ENCODE measurements around the gene RPS16. TPM values are rescaled to one million over a fixed set of nuclear protein-coding genes. Genes with fewer than 3 reads are reported as not detected.

The RPS16 gene
- total RNA-seq, 4 donors from 2014 or later, result 509 to 2,477 (median 1,257) TPM

DNA sequence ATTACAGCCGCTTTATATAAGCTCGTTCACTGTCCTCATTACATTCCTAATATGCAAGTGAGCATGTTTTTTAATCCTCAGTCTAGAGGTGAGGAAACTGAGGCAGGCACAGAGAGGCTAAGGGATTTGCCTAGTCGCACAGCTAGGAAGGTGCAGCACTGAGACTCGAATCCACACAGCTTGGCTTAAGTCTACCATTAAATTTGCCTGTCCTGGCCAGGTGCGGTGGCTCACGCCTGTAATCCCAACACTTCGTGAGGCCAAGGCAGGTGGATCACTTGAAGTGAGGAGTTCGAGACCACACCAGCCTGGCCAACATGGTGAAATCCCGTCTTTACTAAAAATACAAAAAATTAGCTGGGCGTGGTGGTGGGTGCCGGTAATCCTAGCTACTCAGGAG lies 8.0 kb downstream of the RPS16 start:
- Histone ChIP-seq H3K27ac (peak overlapping the region in 3 of 4 donors; percentile 64 to 85 (median 81)), H3K36me3 (peaks cover 3 to 33% (median 5%) of the 10 kb centered on the region in 3 donors), H3K4me1 (peaks cover 3 to 44% (median 26%) of the 10 kb centered on the region in 3 donors), H3K4me3 (no peak overlapping the region), H3K27me3 (no peaks in the 10 kb centered on the region), H3K9me3 (no peaks in the 10 kb centered on the region)
- 94% methylated on average over 2 to 11 of the region's 11 CpGs for WGBS, 2 donors
- intact Hi-C loops (cut with DNase I), result no loop called here
- DNase-seq, result no peak
- TF ChIP-seq POLR2A (IDR thresholded peaks at IDR 0.05), result no peak
- TF ChIP-seq, protein P1, sequence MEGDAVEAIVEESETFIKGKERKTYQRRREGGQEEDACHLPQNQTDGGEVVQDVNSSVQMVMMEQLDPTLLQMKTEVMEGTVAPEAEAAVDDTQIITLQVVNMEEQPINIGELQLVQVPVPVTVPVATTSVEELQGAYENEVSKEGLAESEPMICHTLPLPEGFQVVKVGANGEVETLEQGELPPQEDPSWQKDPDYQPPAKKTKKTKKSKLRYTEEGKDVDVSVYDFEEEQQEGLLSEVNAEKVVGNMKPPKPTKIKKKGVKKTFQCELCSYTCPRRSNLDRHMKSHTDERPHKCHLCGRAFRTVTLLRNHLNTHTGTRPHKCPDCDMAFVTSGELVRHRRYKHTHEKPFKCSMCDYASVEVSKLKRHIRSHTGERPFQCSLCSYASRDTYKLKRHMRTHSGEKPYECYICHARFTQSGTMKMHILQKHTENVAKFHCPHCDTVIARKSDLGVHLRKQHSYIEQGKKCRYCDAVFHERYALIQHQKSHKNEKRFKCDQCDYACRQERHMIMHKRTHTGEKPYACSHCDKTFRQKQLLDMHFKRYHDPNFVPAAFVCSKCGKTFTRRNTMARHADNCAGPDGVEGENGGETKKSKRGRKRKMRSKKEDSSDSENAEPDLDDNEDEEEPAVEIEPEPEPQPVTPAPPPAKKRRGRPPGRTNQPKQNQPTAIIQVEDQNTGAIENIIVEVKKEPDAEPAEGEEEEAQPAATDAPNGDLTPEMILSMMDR (IDR thresholded peaks at IDR 0.05), result no peak

DNA sequence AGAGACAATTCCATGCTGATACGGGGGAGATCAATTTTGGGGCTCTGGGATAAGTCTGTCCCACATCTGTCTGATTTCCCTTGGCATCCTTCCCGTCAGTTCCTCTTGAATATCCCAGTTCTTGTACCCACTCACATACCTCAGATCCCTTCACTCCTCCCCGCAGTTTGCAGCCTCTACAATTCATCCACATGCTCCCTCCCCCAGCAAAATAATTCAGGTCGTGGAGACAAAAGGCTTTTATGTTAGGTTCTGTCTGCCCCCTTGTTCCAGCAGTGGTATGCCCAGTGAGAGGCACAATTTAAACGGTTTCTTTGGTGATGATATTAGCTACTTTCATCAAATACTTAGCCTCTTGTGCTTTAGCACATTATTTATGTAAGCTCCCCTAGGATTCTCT lies 9.6 kb downstream of the RPS16 start:
- Histone ChIP-seq H3K9me3 (no peaks in the 10 kb centered on the region), H3K27ac (no peak overlapping the region), H3K36me3 (peaks cover 0 to 35% (median 4%) of the 10 kb centered on the region in 3 donors), H3K4me3 (no peak overlapping the region), H3K4me1 (peaks cover 2 to 29% (median 18%) of the 10 kb centered on the region in 3 donors), H3K27me3 (no peaks in the 10 kb centered on the region)
- no peak for TF ChIP-seq POLR2A (IDR thresholded peaks at IDR 0.05)
- TF ChIP-seq, protein P1 (IDR thresholded peaks at IDR 0.05), result no peak
- WGBS, 2 donors, result 56 to 60% methylated on average over 5 of the region's 5 CpGs
- DNase-seq, result no peak
- intact Hi-C loops (cut with DNase I), result no loop called here

DNA sequence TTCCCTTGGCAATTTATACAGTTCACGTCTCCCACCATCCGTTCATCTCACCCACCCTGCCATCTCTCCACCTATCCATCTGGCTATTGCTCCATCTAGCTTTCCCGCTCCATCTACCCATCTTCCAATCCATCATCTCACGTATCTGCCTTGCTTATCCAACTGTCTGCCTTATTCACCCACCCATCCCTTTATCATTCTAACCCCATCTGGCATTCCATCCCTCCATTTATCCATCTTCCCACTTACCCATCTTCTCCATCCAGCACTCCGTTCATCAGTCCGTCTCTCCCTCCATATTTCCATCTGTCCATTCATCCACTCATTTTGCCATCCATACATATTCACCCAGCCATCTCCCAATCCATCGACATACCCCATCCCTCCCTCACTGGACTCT lies 10.0 kb downstream of the RPS16 start:
- H3K27me3 ChIP-seq, result no peaks in the 10 kb centered on the region
- intact Hi-C loops (cut with DNase I), result no loop called here
- no peak overlapping the region for H3K4me3 ChIP-seq
- peaks cover 0 to 35% (median 4%) of the 10 kb centered on the region in 3 donors for H3K36me3 ChIP-seq
- DNase-seq, result no peak
- peaks cover 0 to 25% (median 14%) of the 10 kb centered on the region in 3 donors for H3K4me1 ChIP-seq
- WGBS, 2 donors, result 88 to 91% methylated on average over 7 of the region's 7 CpGs
- TF ChIP-seq, protein P1 (IDR thresholded peaks at IDR 0.05), result no peak
- no peak for TF ChIP-seq POLR2A (IDR thresholded peaks at IDR 0.05)
- H3K27ac ChIP-seq, result no peak overlapping the region
- no peaks in the 10 kb centered on the region for H3K9me3 ChIP-seq

DNA sequence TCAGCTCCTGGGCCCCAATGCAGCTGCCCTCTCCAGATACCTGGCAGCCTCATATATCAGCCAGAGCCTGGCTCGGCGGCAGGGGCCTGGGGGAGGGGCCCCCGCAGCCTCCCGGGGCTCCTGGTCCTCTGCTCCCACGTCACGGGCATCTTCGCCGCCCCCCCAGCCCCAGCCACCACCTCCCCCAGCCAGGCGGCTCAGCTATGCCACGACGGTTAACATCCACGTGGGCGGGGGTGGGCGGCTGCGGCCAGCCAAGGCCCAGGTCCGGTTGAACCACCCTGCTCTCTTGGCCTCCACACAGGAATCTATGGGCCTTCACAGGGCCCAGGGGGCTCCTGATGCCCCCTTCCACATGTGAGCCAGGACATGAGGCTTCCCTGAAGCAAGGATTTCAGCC lies 10.8 kb downstream of the RPS16 start:
- intact Hi-C loops (cut with DNase I), result no loop called here
- no peak overlapping the region for H3K4me3 ChIP-seq
- H3K4me1 ChIP-seq, result peaks cover 0 to 18% (median 14%) of the 10 kb centered on the region in 3 donors
- DNase-seq, result no peak
- H3K27ac ChIP-seq, result no peak overlapping the region
- no peaks in the 10 kb centered on the region for H3K9me3 ChIP-seq
- TF ChIP-seq, protein P1 (IDR thresholded peaks at IDR 0.05), result no peak
- no peak for TF ChIP-seq POLR2A (IDR thresholded peaks at IDR 0.05)
- H3K36me3 ChIP-seq, result peaks cover 0 to 35% (median 4%) of the 10 kb centered on the region in 3 donors
- H3K27me3 ChIP-seq, result no peaks in the 10 kb centered on the region
- no CpG with 5 or more reads among the region's 16 CpGs for WGBS, 2 donors

DNA sequence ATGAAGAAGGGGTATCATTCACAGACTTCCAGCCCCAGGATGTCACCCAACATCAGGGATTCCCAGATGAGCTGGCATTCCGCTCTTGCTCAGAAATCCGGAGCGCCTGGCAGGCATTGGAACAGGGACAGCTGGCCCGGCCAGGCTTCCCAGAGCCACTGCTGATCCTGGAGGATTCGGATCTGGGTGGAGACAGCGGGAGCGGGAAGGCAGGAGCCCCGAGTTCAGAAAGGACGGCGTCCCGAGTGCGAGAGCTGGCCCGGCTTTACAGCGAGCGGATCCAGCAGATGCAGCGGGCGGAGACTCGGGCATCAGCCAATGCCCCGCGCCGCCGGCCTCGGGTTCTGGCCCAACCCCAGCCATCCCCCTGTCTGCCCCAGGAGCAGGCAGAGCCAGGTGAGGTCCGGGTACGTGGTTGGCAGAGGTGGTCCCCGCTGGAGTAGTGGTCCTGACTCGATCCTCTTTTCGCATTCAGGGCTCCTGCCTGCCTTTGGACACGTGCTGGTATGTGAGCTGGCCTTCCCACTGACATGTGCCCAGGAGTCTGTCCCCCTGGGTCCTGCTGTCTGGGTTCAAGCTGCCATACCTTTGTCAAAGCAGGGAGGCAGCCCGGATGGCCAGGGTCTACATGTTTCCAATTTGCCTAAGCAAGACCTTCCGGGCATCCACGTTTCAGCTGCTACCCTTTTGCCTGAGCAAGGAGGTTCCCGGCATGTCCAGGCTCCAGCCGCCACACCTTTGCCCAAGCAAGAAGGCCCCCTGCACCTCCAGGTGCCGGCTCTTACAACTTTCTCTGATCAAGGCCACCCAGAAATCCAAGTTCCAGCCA lies 12.3 kb downstream of the RPS16 start:
- TF ChIP-seq, protein P1 (IDR thresholded peaks at IDR 0.05), result no peak
- TF ChIP-seq POLR2A (IDR thresholded peaks at IDR 0.05), result no peak
- intact Hi-C loops (cut with DNase I), result no loop called here
- no peak for DNase-seq
- WGBS, 2 donors, result 76 to 88% methylated on average over 3 to 25 of the region's 35 CpGs
- H3K27me3 ChIP-seq, result no peaks in the 10 kb centered on the region
- H3K4me1 ChIP-seq, result peaks cover 0 to 7% (median 4%) of the 10 kb centered on the region in 3 donors
- H3K9me3 ChIP-seq, result no peaks in the 10 kb centered on the region
- H3K4me3 ChIP-seq, result no peak overlapping the region
- H3K27ac ChIP-seq, result no peak overlapping the region
- H3K36me3 ChIP-seq, result peaks cover 0 to 44% (median 12%) of the 10 kb centered on the region in 3 donors
